Measurements from ENCODE around the gene HSD11B1.

HSD11B1 gene

GRCh38 chr1:209758400-209758799 lies 53.8 kb downstream of the HSD11B1 start:
- Histone ChIP-seq H3K9me3 (ENCODE audit: low read length) (no peaks in the 10 kb centered on the region), H3K27me3 (ENCODE audit: control insufficient read depth in 1 of 2, insufficient read depth in 2 of 2, low read length in 2 of 2) (no peaks in the 10 kb centered on the region), H3K4me1 (ENCODE audit: insufficient read depth, low read length) (no peaks in the 10 kb centered on the region), H3K9ac (ENCODE audit: low read length) (no peak overlapping the region), H3K4me3 (ENCODE audit: low read depth in 1 of 2, low read length in 2 of 2) (no peak overlapping the region), H3K27ac (ENCODE audit: low read depth, low read length) (no peak overlapping the region), H3K36me3 (ENCODE audit: insufficient read depth, low read length) (no peaks in the 10 kb centered on the region)

GRCh38 chr1:209759829-209760359 lies 55.2 kb downstream of the HSD11B1 start:
- Histone ChIP-seq H3K9me3 (ENCODE audit: low read length) (no peaks in the 10 kb centered on the region), H3K27ac (ENCODE audit: low read depth, low read length) (no peak overlapping the region), H3K9ac (ENCODE audit: low read length) (no peak overlapping the region), H3K4me1 (ENCODE audit: insufficient read depth, low read length) (no peaks in the 10 kb centered on the region), H3K27me3 (ENCODE audit: control insufficient read depth in 1 of 2, insufficient read depth in 2 of 2, low read length in 2 of 2) (no peaks in the 10 kb centered on the region), H3K36me3 (ENCODE audit: insufficient read depth, low read length) (no peaks in the 10 kb centered on the region), H3K4me3 (ENCODE audit: low read depth in 1 of 2, low read length in 2 of 2) (no peak overlapping the region)

GRCh38 chr1:209761011-209761635 lies 56.5 kb downstream of the HSD11B1 start:
- H3K4me3 ChIP-seq (ENCODE audit: low read depth in 1 of 2, low read length in 2 of 2), result no peak overlapping the region
- no peaks in the 10 kb centered on the region for H3K4me1 ChIP-seq (ENCODE audit: insufficient read depth, low read length)
- H3K27ac ChIP-seq (ENCODE audit: low read depth, low read length), result no peak overlapping the region
- H3K36me3 ChIP-seq (ENCODE audit: insufficient read depth, low read length), result no peaks in the 10 kb centered on the region
- no peak overlapping the region for H3K9ac ChIP-seq (ENCODE audit: low read length)
- no peaks in the 10 kb centered on the region for H3K27me3 ChIP-seq (ENCODE audit: control insufficient read depth in 1 of 2, insufficient read depth in 2 of 2, low read length in 2 of 2)
- no peaks in the 10 kb centered on the region for H3K9me3 ChIP-seq (ENCODE audit: low read length)

GRCh38 chr1:209766051-209766450 lies 61.4 kb downstream of the HSD11B1 start:
- Histone ChIP-seq H3K9ac (ENCODE audit: low read length) (no peak overlapping the region), H3K4me1 (ENCODE audit: insufficient read depth, low read length) (peaks cover 32% of the 10 kb centered on the region), H3K4me3 (ENCODE audit: low read depth in 1 of 2, low read length in 2 of 2) (no peak overlapping the region), H3K9me3 (ENCODE audit: low read length) (no peaks in the 10 kb centered on the region), H3K27ac (ENCODE audit: low read depth, low read length) (no peak overlapping the region), H3K36me3 (ENCODE audit: insufficient read depth, low read length) (no peaks in the 10 kb centered on the region), H3K27me3 (ENCODE audit: control insufficient read depth in 1 of 2, insufficient read depth in 2 of 2, low read length in 2 of 2) (no peaks in the 10 kb centered on the region)

GRCh38 chr1:209767096-209767495 lies 62.5 kb downstream of the HSD11B1 start:
- Histone ChIP-seq H3K4me3 (ENCODE audit: low read depth in 1 of 2, low read length in 2 of 2) (no peak overlapping the region), H3K36me3 (ENCODE audit: insufficient read depth, low read length) (no peaks in the 10 kb centered on the region), H3K9ac (ENCODE audit: low read length) (no peak overlapping the region), H3K4me1 (ENCODE audit: insufficient read depth, low read length) (peaks cover 35% of the 10 kb centered on the region), H3K27me3 (ENCODE audit: control insufficient read depth in 1 of 2, insufficient read depth in 2 of 2, low read length in 2 of 2) (no peaks in the 10 kb centered on the region), H3K9me3 (ENCODE audit: low read length) (no peaks in the 10 kb centered on the region), H3K27ac (ENCODE audit: low read depth, low read length) (no peak overlapping the region)

GRCh38 chr1:209767706-209768105 lies 63.1 kb downstream of the HSD11B1 start:
- no peak overlapping the region for H3K27ac ChIP-seq (ENCODE audit: low read depth, low read length)
- no peaks in the 10 kb centered on the region for H3K36me3 ChIP-seq (ENCODE audit: insufficient read depth, low read length)
- H3K9ac ChIP-seq (ENCODE audit: low read length), result no peak overlapping the region
- H3K9me3 ChIP-seq (ENCODE audit: low read length), result no peaks in the 10 kb centered on the region
- peaks cover 35% of the 10 kb centered on the region for H3K4me1 ChIP-seq (ENCODE audit: insufficient read depth, low read length)
- no peak overlapping the region for H3K4me3 ChIP-seq (ENCODE audit: low read depth in 1 of 2, low read length in 2 of 2)
- H3K27me3 ChIP-seq (ENCODE audit: control insufficient read depth in 1 of 2, insufficient read depth in 2 of 2, low read length in 2 of 2), result no peaks in the 10 kb centered on the region

GRCh38 chr1:209768354-209768774 lies 63.7 kb downstream of the HSD11B1 start:
- no peaks in the 10 kb centered on the region for H3K9me3 ChIP-seq (ENCODE audit: low read length)
- H3K36me3 ChIP-seq (ENCODE audit: insufficient read depth, low read length), result no peaks in the 10 kb centered on the region
- peak overlapping the region; percentile 46 for H3K27ac ChIP-seq (ENCODE audit: low read depth, low read length)
- H3K4me3 ChIP-seq (ENCODE audit: low read depth in 1 of 2, low read length in 2 of 2), result peak overlapping the region in 1 of 2 donors; percentile 18
- no peak overlapping the region for H3K9ac ChIP-seq (ENCODE audit: low read length)
- H3K27me3 ChIP-seq (ENCODE audit: control insufficient read depth in 1 of 2, insufficient read depth in 2 of 2, low read length in 2 of 2), result no peaks in the 10 kb centered on the region
- peaks cover 35% of the 10 kb centered on the region for H3K4me1 ChIP-seq (ENCODE audit: insufficient read depth, low read length)

GRCh38 chr1:209769171-209769904 lies 64.7 kb downstream of the HSD11B1 start:
- H3K36me3 ChIP-seq (ENCODE audit: insufficient read depth, low read length), result no peaks in the 10 kb centered on the region
- no peaks in the 10 kb centered on the region for H3K27me3 ChIP-seq (ENCODE audit: control insufficient read depth in 1 of 2, insufficient read depth in 2 of 2, low read length in 2 of 2)
- H3K9ac ChIP-seq (ENCODE audit: low read length), result no peak overlapping the region
- peak overlapping the region in 1 of 2 donors; percentile 18 for H3K4me3 ChIP-seq (ENCODE audit: low read depth in 1 of 2, low read length in 2 of 2)
- no peaks in the 10 kb centered on the region for H3K9me3 ChIP-seq (ENCODE audit: low read length)
- peaks cover 35% of the 10 kb centered on the region for H3K4me1 ChIP-seq (ENCODE audit: insufficient read depth, low read length)
- H3K27ac ChIP-seq (ENCODE audit: low read depth, low read length), result peak overlapping the region; percentile 67

GRCh38 chr1:209769971-209770370 lies 65.3 kb downstream of the HSD11B1 start:
- peaks cover 35% of the 10 kb centered on the region for H3K4me1 ChIP-seq (ENCODE audit: insufficient read depth, low read length)
- H3K9ac ChIP-seq (ENCODE audit: low read length), result no peak overlapping the region
- peak overlapping the region; percentile 67 for H3K27ac ChIP-seq (ENCODE audit: low read depth, low read length)
- H3K27me3 ChIP-seq (ENCODE audit: control insufficient read depth in 1 of 2, insufficient read depth in 2 of 2, low read length in 2 of 2), result no peaks in the 10 kb centered on the region
- H3K36me3 ChIP-seq (ENCODE audit: insufficient read depth, low read length), result no peaks in the 10 kb centered on the region
- no peak overlapping the region for H3K4me3 ChIP-seq (ENCODE audit: low read depth in 1 of 2, low read length in 2 of 2)
- H3K9me3 ChIP-seq (ENCODE audit: low read length), result no peaks in the 10 kb centered on the region

GRCh38 chr1:209770636-209771415 lies 66.2 kb downstream of the HSD11B1 start:
- H3K9ac ChIP-seq (ENCODE audit: low read length), result no peak overlapping the region
- H3K9me3 ChIP-seq (ENCODE audit: low read length), result no peaks in the 10 kb centered on the region
- H3K4me1 ChIP-seq (ENCODE audit: insufficient read depth, low read length), result peaks cover 35% of the 10 kb centered on the region
- no peaks in the 10 kb centered on the region for H3K27me3 ChIP-seq (ENCODE audit: control insufficient read depth in 1 of 2, insufficient read depth in 2 of 2, low read length in 2 of 2)
- no peaks in the 10 kb centered on the region for H3K36me3 ChIP-seq (ENCODE audit: insufficient read depth, low read length)
- no peak overlapping the region for H3K27ac ChIP-seq (ENCODE audit: low read depth, low read length)
- no peak overlapping the region for H3K4me3 ChIP-seq (ENCODE audit: low read depth in 1 of 2, low read length in 2 of 2)

GRCh38 chr1:209772126-209772525 lies 67.5 kb downstream of the HSD11B1 start:
- H3K4me1 ChIP-seq (ENCODE audit: insufficient read depth, low read length), result peaks cover 35% of the 10 kb centered on the region
- no peaks in the 10 kb centered on the region for H3K27me3 ChIP-seq (ENCODE audit: control insufficient read depth in 1 of 2, insufficient read depth in 2 of 2, low read length in 2 of 2)
- no peaks in the 10 kb centered on the region for H3K9me3 ChIP-seq (ENCODE audit: low read length)
- no peak overlapping the region for H3K27ac ChIP-seq (ENCODE audit: low read depth, low read length)
- H3K36me3 ChIP-seq (ENCODE audit: insufficient read depth, low read length), result no peaks in the 10 kb centered on the region
- H3K9ac ChIP-seq (ENCODE audit: low read length), result no peak overlapping the region
- H3K4me3 ChIP-seq (ENCODE audit: low read depth in 1 of 2, low read length in 2 of 2), result no peak overlapping the region
